ENCODE measurements around the gene DIDO1. TPM values are rescaled to one million over a fixed set of nuclear protein-coding genes. Genes with fewer than 3 reads are reported as not detected.

Gene DIDO1
- total RNA-seq, 2 experiments from 2014 or later: 65.1 to 70.6 TPM

DNA sequence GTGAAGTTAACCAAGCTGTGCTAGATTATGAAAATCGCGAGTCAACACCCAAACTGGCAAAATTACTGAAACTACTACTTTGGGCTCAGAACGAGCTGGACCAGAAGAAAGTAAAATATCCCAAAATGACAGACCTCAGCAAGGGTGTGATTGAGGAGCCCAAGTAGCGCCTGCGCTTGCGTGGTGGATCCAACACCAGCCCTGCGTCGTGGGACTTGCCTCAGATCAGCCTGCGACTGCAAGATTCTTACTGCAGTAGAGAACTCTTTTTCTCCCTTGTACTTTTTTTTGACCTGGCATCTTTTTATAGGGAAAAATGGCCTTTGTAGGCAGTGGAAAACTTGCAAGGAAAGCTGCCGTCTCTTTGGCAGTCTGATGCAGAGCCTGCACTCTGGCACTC is 18.4 kb upstream of the DIDO1 start:
- Histone ChIP-seq H3K4me2 (ENCODE audit: low read length) (no peak overlapping the region), H3K9me2 (ENCODE audit: insufficient read depth, low read length) (no peaks in the 10 kb centered on the region), H3K9me3 (ENCODE audit: low read length) (peaks cover 10% of the 10 kb centered on the region), H3K79me2 (ENCODE audit: insufficient read depth, low read depth, low read length) (peaks cover 25% of the 10 kb centered on the region), H2AFZ (ENCODE audit: low read length) (no peak overlapping the region), H3K4me3 (ENCODE audit: low read depth, low read length, poor library complexity, severe bottlenecking) (no peak overlapping the region), H4K20me1 (ENCODE audit: insufficient read depth, low read length) (peaks cover 4% of the 10 kb centered on the region; the same call in 1 of the 2 replicates), H3K4me1 (ENCODE audit: insufficient read depth, low read length, poor library complexity, severe bottlenecking) (peaks cover 2% of the 10 kb centered on the region), H3K27ac (ENCODE audit: low read depth, low read length, poor library complexity, severe bottlenecking) (no peak overlapping the region), H3K36me3 (ENCODE audit: insufficient read depth, low read length) (peaks cover 95% of the 10 kb centered on the region)
- CTCF ChIA-PET (ENCODE audit: unreplicated experiment): no interaction called here
- TF ChIP-seq EZH2phosphoT487 (IDR thresholded peaks at IDR 0.05; ENCODE audit: borderline replicate concordance, low read depth, low read length): no peak
- TF ChIP-seq, protein P1, sequence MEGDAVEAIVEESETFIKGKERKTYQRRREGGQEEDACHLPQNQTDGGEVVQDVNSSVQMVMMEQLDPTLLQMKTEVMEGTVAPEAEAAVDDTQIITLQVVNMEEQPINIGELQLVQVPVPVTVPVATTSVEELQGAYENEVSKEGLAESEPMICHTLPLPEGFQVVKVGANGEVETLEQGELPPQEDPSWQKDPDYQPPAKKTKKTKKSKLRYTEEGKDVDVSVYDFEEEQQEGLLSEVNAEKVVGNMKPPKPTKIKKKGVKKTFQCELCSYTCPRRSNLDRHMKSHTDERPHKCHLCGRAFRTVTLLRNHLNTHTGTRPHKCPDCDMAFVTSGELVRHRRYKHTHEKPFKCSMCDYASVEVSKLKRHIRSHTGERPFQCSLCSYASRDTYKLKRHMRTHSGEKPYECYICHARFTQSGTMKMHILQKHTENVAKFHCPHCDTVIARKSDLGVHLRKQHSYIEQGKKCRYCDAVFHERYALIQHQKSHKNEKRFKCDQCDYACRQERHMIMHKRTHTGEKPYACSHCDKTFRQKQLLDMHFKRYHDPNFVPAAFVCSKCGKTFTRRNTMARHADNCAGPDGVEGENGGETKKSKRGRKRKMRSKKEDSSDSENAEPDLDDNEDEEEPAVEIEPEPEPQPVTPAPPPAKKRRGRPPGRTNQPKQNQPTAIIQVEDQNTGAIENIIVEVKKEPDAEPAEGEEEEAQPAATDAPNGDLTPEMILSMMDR (conservative IDR thresholded peaks at IDR 0.05; ENCODE audit: low read length): no peak
- POLR2A ChIA-PET: no interaction called here
- no TSS peak for BruUV-seq (replicated peaks)
- DNase-seq (ENCODE audit: low spot score): no peak
- intact Hi-C loops (cut with micrococcal nuclease; ENCODE audit: unreplicated experiment): no loop called here

DNA sequence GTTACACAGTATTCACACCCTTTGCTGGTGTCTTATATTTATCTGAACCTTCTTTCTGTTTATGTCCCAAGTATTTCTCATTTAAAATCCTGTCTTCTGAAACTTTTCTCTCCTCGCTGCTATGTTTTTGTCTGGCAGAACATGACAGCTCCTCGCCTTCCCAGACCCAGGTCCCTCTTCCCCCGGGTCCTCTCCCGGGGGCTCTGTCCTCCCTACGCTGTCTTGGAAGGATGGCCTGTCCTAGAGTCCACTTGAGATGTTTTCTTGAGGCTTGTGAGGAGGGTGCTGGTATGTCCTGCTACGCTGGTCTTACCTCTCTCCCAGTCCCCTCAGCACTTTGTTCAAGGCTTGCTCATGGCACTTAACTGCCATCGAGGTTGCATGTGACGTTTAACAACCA is 17.9 kb upstream of the DIDO1 start:
- ChIA-PET CTCF (ENCODE audit: unreplicated experiment) (interaction anchor here (0.6 kb wide), 1 partner anchor 698 kb away, joined by 3 read pairs; no protein-coding TSS in a partner anchor), POLR2A (no interaction called here)
- intact Hi-C loops (cut with micrococcal nuclease; ENCODE audit: unreplicated experiment): no loop called here
- Histone ChIP-seq H3K79me2 (ENCODE audit: insufficient read depth, low read depth, low read length) (peaks cover 30% of the 10 kb centered on the region), H3K27ac (ENCODE audit: low read depth, low read length, poor library complexity, severe bottlenecking) (no peak overlapping the region), H3K4me2 (ENCODE audit: low read length) (no peak overlapping the region), H3K4me3 (ENCODE audit: low read depth, low read length, poor library complexity, severe bottlenecking) (no peak overlapping the region), H3K4me1 (ENCODE audit: insufficient read depth, low read length, poor library complexity, severe bottlenecking) (peaks cover 8% of the 10 kb centered on the region), H3K36me3 (ENCODE audit: insufficient read depth, low read length) (peaks cover 93% of the 10 kb centered on the region), H3K9me3 (ENCODE audit: low read length) (peaks cover 5% of the 10 kb centered on the region), H2AFZ (ENCODE audit: low read length) (no peak overlapping the region), H3K9me2 (ENCODE audit: insufficient read depth, low read length) (no peaks in the 10 kb centered on the region), H4K20me1 (ENCODE audit: insufficient read depth, low read length) (peaks cover 10% of the 10 kb centered on the region)
- TF ChIP-seq, protein P1 (conservative IDR thresholded peaks at IDR 0.05; ENCODE audit: low read length): no peak
- TF ChIP-seq EZH2phosphoT487 (IDR thresholded peaks at IDR 0.05; ENCODE audit: borderline replicate concordance, low read depth, low read length): no peak
- DNase-seq (ENCODE audit: low spot score): no peak
- BruUV-seq (replicated peaks): no TSS peak

DNA sequence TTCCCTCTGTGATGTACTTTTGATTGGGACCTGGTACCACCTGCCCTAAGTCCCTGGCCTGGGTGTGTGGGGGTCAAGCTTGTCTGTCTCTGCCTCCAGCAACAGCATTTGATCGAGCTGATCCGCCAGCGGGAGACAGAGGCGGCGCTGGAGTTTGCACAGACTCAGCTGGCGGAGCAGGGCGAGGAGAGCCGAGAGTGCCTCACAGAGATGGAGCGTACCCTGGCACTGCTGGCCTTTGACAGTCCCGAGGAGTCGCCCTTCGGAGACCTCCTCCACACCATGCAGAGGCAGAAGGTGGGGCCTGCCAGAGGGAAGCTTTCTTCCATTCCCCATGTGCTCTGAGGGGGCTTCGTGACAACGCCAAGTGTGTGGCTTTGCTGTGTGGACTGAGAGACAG is 17.1 kb upstream of the DIDO1 start:
- H3K36me3 ChIP-seq (ENCODE audit: insufficient read depth, low read length): peaks cover 85% of the 10 kb centered on the region
- peaks cover 38% of the 10 kb centered on the region for H3K79me2 ChIP-seq (ENCODE audit: insufficient read depth, low read depth, low read length)
- no peak overlapping the region for H2AFZ ChIP-seq (ENCODE audit: low read length)
- H3K4me1 ChIP-seq (ENCODE audit: insufficient read depth, low read length, poor library complexity, severe bottlenecking): peaks cover 13% of the 10 kb centered on the region
- BruUV-seq (replicated peaks): no TSS peak
- no peak overlapping the region for H3K4me2 ChIP-seq (ENCODE audit: low read length)
- H4K20me1 ChIP-seq (ENCODE audit: insufficient read depth, low read length): peaks cover 16% of the 10 kb centered on the region
- H3K4me3 ChIP-seq (ENCODE audit: low read depth, low read length, poor library complexity, severe bottlenecking): no peak overlapping the region
- no peak for DNase-seq (ENCODE audit: low spot score)
- ChIA-PET POLR2A (no interaction called here), CTCF (ENCODE audit: unreplicated experiment) (no interaction called here)
- no peak for TF ChIP-seq EZH2phosphoT487 (IDR thresholded peaks at IDR 0.05; ENCODE audit: borderline replicate concordance, low read depth, low read length)
- TF ChIP-seq, protein P1 (conservative IDR thresholded peaks at IDR 0.05; ENCODE audit: low read length): no peak
- no peaks in the 10 kb centered on the region for H3K9me3 ChIP-seq (ENCODE audit: low read length)
- H3K9me2 ChIP-seq (ENCODE audit: insufficient read depth, low read length): no peaks in the 10 kb centered on the region
- intact Hi-C loops (cut with micrococcal nuclease; ENCODE audit: unreplicated experiment): no loop called here
- H3K27ac ChIP-seq (ENCODE audit: low read depth, low read length, poor library complexity, severe bottlenecking): no peak overlapping the region
